Activated CD8-positive, alpha-beta T cell treated with anti-CD3 and anti-CD28 coated beads for 36 hours (primary cell): ENCODE data around the gene KAZN. TPM values are rescaled to one million over a fixed set of nuclear protein-coding genes. Genes with fewer than 3 reads are reported as not detected.

ENCODE experiments used
- ATAC-seq: fragments of 200-7000 bp; cut with Tn5 transposase; one replicate; pipeline ENCODE4 v1.10.0; 2021; ENCODE audit warnings: mild to moderate bottlenecking, moderate library complexity
- CTCF ChIA-PET: fragments of 350-600 bp; sonication (Branson Sonifier 250); formaldehyde crosslinking; loops from one replicate; lab custom pipeline; 2021; ENCODE audit warnings: antibody characterized with exemption; lab: Charles Lee
- POLR2A ChIA-PET: fragments of 350-600 bp; sonication (Branson Sonifier 250); formaldehyde crosslinking; loops from one replicate; lab custom pipeline; 2021; ENCODE audit warnings: antibody characterized with exemption; lab: Charles Lee
- DNase-seq: peaks from one replicate; pipeline ENCODE4 v3.0.0-alpha.2; 2020
- H3K27ac Mint-ChIP-seq: one replicate; pipeline ENCODE4 v1.8.0; 2021; ENCODE audit warnings: mild to moderate bottlenecking, mixed read lengths
- H3K27me3 Mint-ChIP-seq: one replicate; pipeline ENCODE4 v1.8.0; 2021; ENCODE audit warnings: mixed read lengths
- H3K36me3 Mint-ChIP-seq: one replicate; pipeline ENCODE4 v1.8.0; 2021; ENCODE audit warnings: low read depth, mixed read lengths
- H3K4me1 Mint-ChIP-seq: one replicate; pipeline ENCODE4 v1.8.0; 2021; ENCODE audit warnings: low read depth, mixed read lengths
- H3K4me3 Mint-ChIP-seq: one replicate; pipeline ENCODE4 v1.8.0; 2021; ENCODE audit warnings: mild to moderate bottlenecking, moderate library complexity, mixed read lengths
- H3K9me3 Mint-ChIP-seq: one replicate; pipeline ENCODE4 v1.8.0; 2021; ENCODE audit warnings: mixed read lengths
- intact Hi-C: fragments of 100-400 bp; cut with micrococcal nuclease; formaldehyde crosslinking; loops from one replicate; pipeline ENCODE4 v1.10.0; 2022
- total RNA-seq, 2 experiments: library from RNA; stranded (reverse); gene quantifications; one replicate each; pipeline ENCODE4 v1.2.3, GENCODE V29; 2021
- TF ChIP-seq, protein P1 (sequence below): fragments of 200-600 bp; IDR thresholded peaks from one replicate; pipeline ENCODE4 v1.8.0; 2022; ENCODE audit warnings: antibody characterized with exemption, mild to moderate bottlenecking

The KAZN gene
- total RNA-seq, 2 experiments from 2014 or later, result 1.7 to 1.9 TPM

GRCh38 chr1:14878951-14879350 is 280.5 kb downstream of the KAZN start:
- Mint-ChIP-seq H3K4me3 (no peak overlapping the region), H3K27ac (no peak overlapping the region), H3K36me3 (no peaks in the 10 kb centered on the region), H3K4me1 (no peaks in the 10 kb centered on the region), H3K9me3 (no peaks in the 10 kb centered on the region), H3K27me3 (peaks cover 4% of the 10 kb centered on the region)
- TF ChIP-seq, protein P1, sequence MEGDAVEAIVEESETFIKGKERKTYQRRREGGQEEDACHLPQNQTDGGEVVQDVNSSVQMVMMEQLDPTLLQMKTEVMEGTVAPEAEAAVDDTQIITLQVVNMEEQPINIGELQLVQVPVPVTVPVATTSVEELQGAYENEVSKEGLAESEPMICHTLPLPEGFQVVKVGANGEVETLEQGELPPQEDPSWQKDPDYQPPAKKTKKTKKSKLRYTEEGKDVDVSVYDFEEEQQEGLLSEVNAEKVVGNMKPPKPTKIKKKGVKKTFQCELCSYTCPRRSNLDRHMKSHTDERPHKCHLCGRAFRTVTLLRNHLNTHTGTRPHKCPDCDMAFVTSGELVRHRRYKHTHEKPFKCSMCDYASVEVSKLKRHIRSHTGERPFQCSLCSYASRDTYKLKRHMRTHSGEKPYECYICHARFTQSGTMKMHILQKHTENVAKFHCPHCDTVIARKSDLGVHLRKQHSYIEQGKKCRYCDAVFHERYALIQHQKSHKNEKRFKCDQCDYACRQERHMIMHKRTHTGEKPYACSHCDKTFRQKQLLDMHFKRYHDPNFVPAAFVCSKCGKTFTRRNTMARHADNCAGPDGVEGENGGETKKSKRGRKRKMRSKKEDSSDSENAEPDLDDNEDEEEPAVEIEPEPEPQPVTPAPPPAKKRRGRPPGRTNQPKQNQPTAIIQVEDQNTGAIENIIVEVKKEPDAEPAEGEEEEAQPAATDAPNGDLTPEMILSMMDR, result no peak
- intact Hi-C loops, result no loop called here
- ATAC-seq (no peak), DNase-seq (no peak)
- CTCF ChIA-PET, result interaction anchor here (1.2 kb wide), 1 partner anchor 149 kb away, joined by 3 read pairs; no protein-coding TSS in a partner anchor
- POLR2A ChIA-PET, result no interaction called here

- CTCF ChIA-PET, result no interaction called here
- H3K9me3 Mint-ChIP-seq, result no peaks in the 10 kb centered on the region
- POLR2A ChIA-PET, result no interaction called here
- H3K27ac Mint-ChIP-seq, result no peak overlapping the region
- H3K4me3 Mint-ChIP-seq, result no peak overlapping the region
- no peaks in the 10 kb centered on the region for H3K4me1 Mint-ChIP-seq
- TF ChIP-seq, protein P1, result no peak
- no peaks in the 10 kb centered on the region for H3K36me3 Mint-ChIP-seq
- H3K27me3 Mint-ChIP-seq, result peaks cover 4% of the 10 kb centered on the region
- ATAC-seq (no peak), DNase-seq (no peak)
- intact Hi-C loops, result no loop called here
Observed at GRCh38 chr1:14880456-14881316, 282.2 kb downstream of the KAZN start.

DNA sequence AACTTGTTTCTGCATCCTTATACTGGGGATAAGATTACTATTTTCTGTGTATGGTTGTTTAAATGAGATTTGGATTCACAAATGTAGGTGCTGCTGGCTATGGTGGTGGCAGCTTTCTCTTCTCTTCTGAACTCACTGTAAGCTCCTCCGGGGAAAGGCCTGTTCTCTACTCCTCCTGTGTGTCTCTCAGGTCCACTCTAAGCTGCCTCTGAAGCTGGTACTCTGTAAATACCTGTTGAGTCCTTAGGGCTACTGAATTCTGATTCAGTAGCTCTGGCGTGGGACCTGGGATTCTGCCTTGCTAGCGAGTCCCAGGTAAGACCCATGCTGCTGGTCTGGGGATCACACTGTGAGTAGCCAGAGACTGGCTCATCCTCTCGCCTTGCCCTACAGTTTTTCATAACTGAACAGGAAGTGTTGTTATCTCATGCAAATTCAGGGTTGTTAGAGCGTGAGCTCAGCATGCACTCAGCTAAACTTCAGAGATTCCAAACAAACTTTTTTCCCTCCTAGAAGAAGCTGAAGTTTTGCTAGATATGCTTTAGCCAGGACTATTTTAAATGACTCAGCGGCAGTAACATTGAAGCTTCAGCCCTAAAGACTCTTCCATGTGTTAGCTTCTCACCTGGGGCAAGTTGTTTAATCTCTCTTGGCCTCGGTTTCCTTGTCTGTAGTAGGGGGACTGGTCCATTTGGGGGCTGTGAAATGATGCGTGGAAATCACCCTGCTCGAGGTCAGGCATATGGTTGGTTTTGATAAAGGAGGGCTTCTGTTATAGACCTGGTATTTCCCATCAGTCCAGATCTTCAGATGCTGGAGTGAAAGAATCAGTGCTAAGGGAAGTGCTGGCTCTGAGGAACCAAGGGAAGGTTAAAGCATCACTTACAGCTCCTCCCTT is 283.5 kb downstream of the KAZN start:
- CTCF ChIA-PET, result no interaction called here
- DNase-seq (no peak), ATAC-seq (no peak)
- intact Hi-C loops, result no loop called here
- peaks cover 3% of the 10 kb centered on the region for H3K27me3 Mint-ChIP-seq
- no peaks in the 10 kb centered on the region for H3K36me3 Mint-ChIP-seq
- TF ChIP-seq, protein P1, result no peak
- POLR2A ChIA-PET, result no interaction called here
- H3K27ac Mint-ChIP-seq, result no peak overlapping the region
- H3K4me3 Mint-ChIP-seq, result no peak overlapping the region
- no peaks in the 10 kb centered on the region for H3K9me3 Mint-ChIP-seq
- H3K4me1 Mint-ChIP-seq, result no peaks in the 10 kb centered on the region

DNA sequence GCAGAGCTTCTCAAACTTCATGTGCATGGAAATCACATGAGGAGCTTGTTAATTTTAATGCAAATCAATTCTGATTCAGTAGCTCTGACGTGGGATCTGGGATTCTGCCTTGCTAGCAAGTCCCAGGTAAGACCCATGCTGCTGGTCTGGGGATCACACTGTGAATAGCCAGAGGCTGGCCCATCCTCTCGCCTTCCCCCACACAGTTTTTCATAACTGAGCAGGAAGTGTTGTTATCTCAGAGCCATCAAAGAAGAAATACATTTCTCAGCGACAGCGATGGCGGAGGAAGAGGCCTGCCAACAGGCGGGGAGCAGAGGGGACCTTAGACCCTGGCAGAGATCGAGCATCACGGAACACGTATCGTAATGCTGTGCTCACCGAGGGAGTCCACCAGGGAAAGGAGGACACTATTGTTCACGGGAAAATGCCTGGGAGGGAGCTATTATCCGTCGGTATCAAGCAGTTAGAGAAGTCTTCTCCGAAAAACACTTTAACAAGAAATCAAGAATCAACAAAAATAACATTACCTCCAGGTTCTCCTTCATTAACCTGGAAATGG is 286.2 kb downstream of the KAZN start:
- Mint-ChIP-seq H3K27me3 (peaks cover 2% of the 10 kb centered on the region), H3K27ac (no peak overlapping the region), H3K4me3 (no peak overlapping the region), H3K9me3 (no peaks in the 10 kb centered on the region), H3K4me1 (no peaks in the 10 kb centered on the region), H3K36me3 (no peaks in the 10 kb centered on the region)
- ATAC-seq, result no peak
- ChIA-PET CTCF (no interaction called here), POLR2A (no interaction called here)
- DNase-seq, result no peak
- intact Hi-C loops, result no loop called here
- TF ChIP-seq, protein P1, result no peak
